Umbilical cord (tissue), 2 donors: ENCODE results near the gene NOP9. TPM values are rescaled to one million over a fixed set of nuclear protein-coding genes. Genes with fewer than 3 reads are reported as not detected.
"Not testable (repeated sequence)": the region's sequence is repeated elsewhere in the genome, so short reads cannot be mapped to it uniquely, and the experiment has no call there.

Source experiments
- DNase-seq: peaks from one replicate; pipeline ENCODE4 v3.0.0-alpha.2; 2015; ENCODE audit warnings: low spot score
- total RNA-seq: library from RNA; depleted of rRNA; stranded (reverse); fragments of >200 nt; gene quantifications from one replicate; pipeline ENCODE4 v1.2.3, GENCODE V29; 2014; ENCODE audit warnings: low replicate concordance; ENCODE audit not compliant: insufficient read depth

Gene NOP9
- total RNA-seq, 1 donor from 2014 or later, result 12.5 TPM

DNA sequence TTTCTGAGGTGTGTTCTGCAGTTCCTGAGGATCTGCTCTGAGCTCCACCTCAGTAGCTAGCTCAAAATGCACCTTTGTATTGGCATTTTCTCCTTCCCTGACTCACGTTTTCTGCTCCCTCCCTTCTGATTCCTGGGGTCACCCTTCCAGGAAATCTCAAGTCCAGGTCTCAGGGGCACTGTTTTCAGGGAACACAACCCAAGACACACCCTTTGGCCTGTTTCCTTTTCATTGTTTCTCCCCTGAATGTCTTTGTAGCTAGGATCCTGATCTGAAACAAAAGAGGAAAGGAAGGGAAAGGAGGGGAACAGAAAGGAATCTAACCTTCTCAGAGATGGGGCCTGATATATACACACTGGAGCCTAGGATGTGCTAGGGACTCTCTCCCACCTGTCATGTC is 47.5 kb downstream of the NOP9 start:
- DNase-seq, result no peak

DNA sequence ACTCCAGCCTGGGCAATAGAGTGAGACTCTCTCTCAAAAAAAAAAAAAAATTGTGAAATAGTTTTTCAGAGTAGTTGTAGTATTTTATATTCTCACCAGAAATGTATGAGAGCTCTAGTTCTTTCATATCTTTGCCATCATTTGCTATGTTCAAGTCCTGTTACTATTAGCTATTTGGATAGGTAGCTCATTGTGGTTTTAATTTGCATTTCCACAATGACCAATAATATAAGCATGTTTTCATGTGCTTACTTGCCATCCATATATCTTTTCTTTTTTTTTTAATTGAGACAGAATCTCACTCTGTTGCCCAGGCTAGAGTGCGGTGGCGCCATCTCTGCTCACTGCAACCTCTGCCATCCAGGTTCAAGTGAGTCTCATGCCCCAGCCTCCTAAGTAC is 48.5 kb downstream of the NOP9 start:
- DNase-seq, result no peak

DNA sequence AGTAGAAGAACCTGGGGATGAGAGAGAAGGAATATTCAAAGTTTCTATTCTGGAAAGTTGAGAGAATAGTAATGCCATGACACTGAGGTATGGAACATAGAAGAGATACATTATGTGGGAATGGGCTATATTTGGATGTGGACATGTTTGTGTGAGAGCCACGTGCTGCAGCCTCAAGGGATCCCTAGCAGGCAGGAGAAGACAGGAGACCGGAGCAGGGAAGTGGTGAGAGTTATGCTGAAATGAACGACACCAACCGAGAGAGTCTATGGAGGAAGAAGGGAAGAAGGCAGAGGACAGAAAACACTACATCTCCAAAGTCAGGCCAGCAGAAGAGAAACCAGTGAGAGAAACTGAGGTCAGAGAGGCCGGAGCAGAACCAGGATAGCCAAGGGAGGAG is 50.1 kb downstream of the NOP9 start:
- no peak for DNase-seq

DNA sequence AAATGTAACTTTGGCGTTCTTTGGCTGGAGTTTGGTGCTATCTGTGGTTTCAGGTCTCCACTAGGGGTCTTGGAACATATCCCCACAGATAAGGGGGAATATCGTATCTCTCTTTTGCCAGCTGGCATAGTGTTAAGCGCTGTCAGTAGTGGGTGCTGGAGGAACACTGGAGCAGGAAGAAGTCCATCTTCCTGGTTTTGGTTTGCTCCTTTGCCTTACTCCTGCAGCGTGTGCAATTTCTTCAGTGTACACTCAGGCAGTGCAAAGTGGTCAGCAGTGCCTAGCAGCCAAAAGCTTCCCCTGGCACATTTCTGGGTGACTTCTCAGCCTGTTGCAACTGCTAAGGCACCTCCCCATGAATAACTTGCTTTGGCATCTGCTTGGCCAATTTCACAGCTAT is 51.9 kb downstream of the NOP9 start:
- DNase-seq, result no peak

DNA sequence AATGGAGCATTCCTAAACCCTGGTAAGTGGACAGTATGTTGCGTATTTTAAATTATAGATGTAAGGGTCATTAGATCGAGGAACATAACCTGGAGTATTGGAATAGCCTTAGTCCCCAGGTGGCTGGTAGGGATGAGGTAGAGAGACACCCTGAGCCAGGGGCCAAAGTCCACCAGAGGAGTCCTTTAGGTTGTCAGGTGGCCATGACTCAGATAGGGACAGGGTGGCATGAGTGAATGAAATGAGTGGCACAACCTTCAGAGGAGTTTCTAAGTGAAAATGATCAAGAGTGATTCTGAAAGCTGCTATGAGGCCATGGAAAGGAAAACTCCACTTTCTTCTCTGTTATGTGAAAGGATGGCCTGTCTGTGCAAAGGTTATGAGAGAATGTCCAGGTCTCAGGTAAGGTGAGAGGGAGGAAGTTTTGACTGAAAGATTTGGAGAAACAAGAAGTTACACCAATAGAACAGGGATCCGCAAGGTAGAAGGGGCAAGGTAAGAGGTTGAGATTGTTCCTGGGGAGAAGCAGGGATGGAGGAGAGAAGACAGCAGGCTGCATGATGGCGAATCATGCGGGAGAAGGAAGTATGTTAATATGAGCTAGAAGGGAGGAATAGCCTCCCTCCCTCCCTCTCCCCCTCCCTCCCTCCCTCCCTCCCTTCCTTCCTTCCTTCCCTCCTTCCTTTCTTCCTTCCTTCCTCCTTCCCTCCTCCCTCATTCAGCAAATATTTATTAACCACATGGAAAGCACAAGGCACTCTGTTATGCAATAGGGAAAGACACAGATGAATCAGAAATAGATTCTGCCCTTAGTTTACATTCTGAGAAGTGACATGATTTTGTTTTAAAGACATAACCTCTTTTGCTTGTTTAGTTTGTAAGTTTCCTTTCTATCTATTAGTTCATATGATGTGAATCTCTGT is 54.2 kb downstream of the NOP9 start:
- DNase-seq, result no peak

DNA sequence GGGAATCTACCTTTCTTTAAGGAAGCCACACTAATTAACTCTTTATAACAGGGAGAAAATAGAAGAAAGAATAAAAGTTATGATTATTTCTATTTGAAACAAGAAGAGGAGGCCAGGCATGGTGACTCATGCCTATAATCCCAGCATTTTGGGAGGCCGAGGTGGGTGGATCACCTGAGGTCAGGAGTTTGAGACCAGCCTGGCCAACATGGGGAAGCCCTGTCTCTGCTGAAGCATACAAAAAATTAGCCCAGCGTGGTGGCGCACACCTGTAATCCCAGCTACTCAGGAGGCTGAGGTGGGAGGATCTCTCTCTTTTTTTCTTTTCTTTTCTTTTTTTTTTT is 54.8 kb downstream of the NOP9 start:
- DNase-seq, result not testable (repeated sequence)

DNA sequence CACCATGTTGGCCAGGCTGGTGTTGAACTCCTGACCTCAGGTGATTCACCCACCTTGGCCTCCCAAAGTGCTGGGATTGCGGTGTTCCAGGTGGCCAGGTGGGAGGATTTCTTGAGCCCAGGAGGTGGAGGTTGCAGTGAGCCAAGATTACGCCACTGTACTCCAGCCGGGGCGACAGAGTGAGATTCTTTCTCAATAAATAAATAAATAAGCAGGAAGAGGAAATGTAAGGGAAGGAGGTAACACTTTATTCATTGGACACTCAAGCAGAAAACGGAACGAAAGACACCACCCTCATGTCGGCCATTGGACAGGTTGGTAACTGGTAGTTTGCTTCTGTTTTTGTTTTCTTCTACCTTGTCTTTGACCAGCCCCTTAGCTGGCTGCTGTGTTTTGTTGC is 55.4 kb downstream of the NOP9 start:
- no peak for DNase-seq

DNA sequence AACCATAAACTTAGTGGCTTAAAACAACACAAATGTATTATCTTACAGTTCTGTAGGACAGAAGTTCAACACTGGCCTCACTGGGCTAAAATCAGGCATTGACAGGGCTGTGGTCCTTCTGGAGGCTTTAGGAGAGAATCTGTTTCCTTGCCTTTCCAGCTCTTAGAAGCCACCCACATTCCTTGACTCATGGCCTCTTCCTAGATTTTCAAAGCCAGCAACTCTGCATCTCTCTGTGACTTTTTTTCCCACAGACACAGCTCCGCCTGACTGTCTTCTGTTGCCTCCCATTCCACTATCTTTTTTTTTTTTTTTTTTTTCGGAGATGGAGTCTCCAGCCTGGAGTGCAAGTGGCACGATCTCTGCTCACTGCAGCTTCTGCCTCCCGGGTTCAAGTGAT is 56.6 kb downstream of the NOP9 start:
- no peak for DNase-seq

Other genes starting within 250 kb of the NOP9 start
- 1.2 TPM for gene CARMIL3, start 247.8 kb upstream of the NOP9 start, total RNA-seq
- 2.4 TPM for gene CPNE6, start 228.3 kb upstream of the NOP9 start, total RNA-seq
- gene PCK2, start 205.5 kb upstream of the NOP9 start, total RNA-seq, result 13.2 TPM
- 37.3 TPM for gene DCAF11, start 185.1 kb upstream of the NOP9 start, total RNA-seq
- gene NRL, start 184.9 kb upstream of the NOP9 start, total RNA-seq, result 0.24 TPM
- 3.6 TPM for gene FITM1, start 169.2 kb upstream of the NOP9 start, total RNA-seq
- 35.4 TPM for gene PSME1, start 163.7 kb upstream of the NOP9 start, total RNA-seq
- 25.3 TPM for gene EMC9, start 158.3 kb upstream of the NOP9 start, total RNA-seq
- gene PSME2, start 153.2 kb upstream of the NOP9 start, total RNA-seq, result 17.1 TPM
- gene RNF31, start 152.4 kb upstream of the NOP9 start, total RNA-seq, result 22.6 TPM
- gene IRF9, start 138.6 kb upstream of the NOP9 start, total RNA-seq, result 133 TPM
- gene REC8, start 127.8 kb upstream of the NOP9 start, total RNA-seq, result 10.1 TPM
- gene IPO4, start 111.0 kb upstream of the NOP9 start, total RNA-seq, result 7.7 TPM
- gene TM9SF1, start 104.4 kb upstream of the NOP9 start, total RNA-seq, result 49.6 TPM
- not detected for gene TSSK4, start 94.2 kb upstream of the NOP9 start, total RNA-seq
- gene CHMP4A, start 86.4 kb upstream of the NOP9 start, total RNA-seq, result 5.3 TPM
- gene MDP1, start 83.8 kb upstream of the NOP9 start, total RNA-seq, result 3.9 TPM
- 68.6 TPM for gene NEDD8, start 67.5 kb upstream of the NOP9 start, total RNA-seq
- gene GMPR2, start 66.9 kb upstream of the NOP9 start, total RNA-seq, result 49.4 TPM
- 33.2 TPM for gene TINF2, start 57.2 kb upstream of the NOP9 start, total RNA-seq
- 9.4 TPM for gene TGM1, start 36.7 kb upstream of the NOP9 start, total RNA-seq
- gene RABGGTA, start 28.3 kb upstream of the NOP9 start, total RNA-seq, result 14.0 TPM
- gene DHRS1, start 70 bp upstream of the NOP9 start, total RNA-seq, result 45.3 TPM
- gene CIDEB, start 8.1 kb downstream of the NOP9 start, total RNA-seq, result 4.8 TPM
- 8.9 TPM for gene LTB4R2, start 10.3 kb downstream of the NOP9 start, total RNA-seq
- 1.4 TPM for gene LTB4R, start 11.7 kb downstream of the NOP9 start, total RNA-seq
- 8.2 TPM for gene ADCY4, start 35.2 kb downstream of the NOP9 start, total RNA-seq
- 5.3 TPM for gene RIPK3, start 40.1 kb downstream of the NOP9 start, total RNA-seq
- gene NFATC4, start 68.3 kb downstream of the NOP9 start, total RNA-seq, result 40.0 TPM
- 30.8 TPM for gene NYNRIN, start 99.2 kb downstream of the NOP9 start, total RNA-seq
- 4.1 TPM for gene CBLN3, start 129.8 kb downstream of the NOP9 start, total RNA-seq
- gene KHNYN, start 130.1 kb downstream of the NOP9 start, total RNA-seq, result 80.2 TPM
- gene SDR39U1, start 142.9 kb downstream of the NOP9 start, total RNA-seq, result 11.1 TPM
- not detected for gene CMA1, start 208.4 kb downstream of the NOP9 start, total RNA-seq